GM21515 (cell line): ENCODE measurements around the gene KCNMB2.
"Not testable (repeated sequence)": the region's sequence is repeated elsewhere in the genome, so short reads cannot be mapped to it uniquely, and the experiment has no call there.

ENCODE experiments used
- ATAC-seq: cut with Tn5 transposase; IDR thresholded peaks from one replicate; pipeline ENCODE4 v1.9.1; 2021; ENCODE audit not compliant: unreplicated experiment

Gene KCNMB2

GRCh38 chr3:178518660-178519396 lies 17.4 kb upstream of the KCNMB2 start:
- peak; percentile 83 for ATAC-seq

DNA sequence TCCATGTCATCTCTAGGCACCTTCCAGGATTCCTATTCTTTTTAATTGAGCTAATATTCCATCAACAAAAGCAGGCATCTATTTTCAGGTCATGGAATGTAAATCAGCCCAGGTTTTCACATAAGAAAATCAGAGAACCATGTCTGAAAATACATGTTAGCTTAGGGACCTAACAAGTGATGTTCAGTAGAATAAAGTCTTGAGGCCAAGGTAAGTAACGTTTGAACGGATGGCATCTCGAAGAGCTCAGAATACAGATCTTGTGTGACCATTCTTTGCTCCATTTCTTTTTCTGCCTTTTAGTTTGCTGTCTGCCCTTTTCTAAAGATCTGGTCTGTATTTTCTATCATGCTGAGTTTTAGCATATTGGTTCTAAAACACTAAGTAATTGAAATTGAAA lies 16.5 kb upstream of the KCNMB2 start:
- ATAC-seq: no peak

GRCh38 chr3:178520451-178520850 lies 15.8 kb upstream of the KCNMB2 start:
- ATAC-seq: no peak

- no peak for ATAC-seq
Observed at GRCh38 chr3:178522200-178523052, 13.8 kb upstream of the KCNMB2 start.

GRCh38 chr3:178525251-178525650 lies 11.0 kb upstream of the KCNMB2 start:
- ATAC-seq: no peak

DNA sequence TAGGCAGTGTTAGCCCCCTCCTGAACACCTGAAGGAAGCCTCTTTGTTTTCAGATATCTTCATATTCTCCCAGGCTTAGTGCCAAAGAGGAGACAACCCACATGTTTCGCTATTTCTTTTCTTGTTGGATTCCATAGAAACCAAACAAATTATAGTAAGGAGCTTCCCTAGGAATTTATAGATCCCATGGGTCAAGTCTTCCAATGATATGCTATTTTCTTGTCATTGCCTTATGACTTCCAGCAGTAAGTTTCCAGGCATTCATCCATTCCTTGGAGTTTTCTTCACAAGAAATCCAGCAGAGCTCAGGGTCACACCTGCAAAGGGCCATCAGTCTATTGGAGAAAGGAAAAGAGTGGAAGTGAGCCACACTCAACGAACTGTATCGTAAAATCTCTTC lies 9.9 kb upstream of the KCNMB2 start:
- ATAC-seq: no peak

- ATAC-seq: no peak
Observed at GRCh38 chr3:178527981-178528380, 8.3 kb upstream of the KCNMB2 start.

GRCh38 chr3:178529606-178530225 lies 6.5 kb upstream of the KCNMB2 start:
- no peak for ATAC-seq

- no peak for ATAC-seq
Observed at GRCh38 chr3:178532476-178532875, 3.8 kb upstream of the KCNMB2 start.

DNA sequence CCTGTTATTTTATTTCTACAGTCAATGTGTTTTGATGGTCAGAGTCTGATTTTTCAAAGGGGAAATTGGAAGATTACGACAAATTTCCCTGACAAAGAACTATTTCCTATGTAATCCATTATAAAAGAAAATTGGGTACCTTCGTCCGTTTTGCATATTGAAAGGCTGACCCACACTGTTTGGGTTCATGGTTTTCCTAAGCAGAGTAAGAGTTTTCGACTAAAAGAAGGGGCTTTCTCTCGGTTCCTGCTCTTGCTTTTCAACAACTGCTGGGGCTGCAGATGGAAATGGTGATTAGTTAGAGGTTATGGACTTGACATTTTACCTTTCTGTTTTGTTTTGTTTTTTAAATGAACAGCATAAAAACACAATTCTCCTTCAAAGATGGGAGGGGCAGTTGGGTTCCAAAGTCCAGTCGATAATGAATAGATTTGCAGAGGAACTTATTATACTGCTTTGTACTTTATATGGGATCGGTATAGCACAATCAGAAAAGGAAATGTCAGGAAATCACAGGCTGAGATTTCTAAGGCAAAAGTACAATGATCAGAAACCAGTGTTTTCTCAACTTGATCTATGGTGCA lies 978 bp downstream of the KCNMB2 start:
- no peak for ATAC-seq

DNA sequence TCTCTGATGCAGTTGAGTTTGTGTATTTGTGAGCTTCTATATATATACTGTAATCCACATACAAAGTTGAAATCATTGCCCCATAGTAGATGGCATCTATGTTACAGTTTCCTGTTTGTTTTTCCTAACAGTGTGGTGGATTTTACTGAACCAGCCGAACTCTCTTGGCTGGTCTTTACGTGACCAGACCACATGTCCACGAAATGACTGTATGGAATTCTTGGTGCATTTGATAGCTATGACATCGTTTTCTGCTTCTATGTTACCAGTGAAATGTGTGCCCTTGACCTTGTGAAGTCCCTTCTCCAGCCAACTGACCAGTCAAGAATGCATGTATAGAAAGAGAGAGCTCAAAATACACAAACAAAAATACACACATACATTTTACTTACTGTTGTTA lies 1.8 kb downstream of the KCNMB2 start:
- ATAC-seq: no peak

GRCh38 chr3:178540184-178540583 lies 3.9 kb downstream of the KCNMB2 start:
- no peak for ATAC-seq

- no peak for ATAC-seq
Observed at GRCh38 chr3:178545337-178545736, 9.1 kb downstream of the KCNMB2 start.

DNA sequence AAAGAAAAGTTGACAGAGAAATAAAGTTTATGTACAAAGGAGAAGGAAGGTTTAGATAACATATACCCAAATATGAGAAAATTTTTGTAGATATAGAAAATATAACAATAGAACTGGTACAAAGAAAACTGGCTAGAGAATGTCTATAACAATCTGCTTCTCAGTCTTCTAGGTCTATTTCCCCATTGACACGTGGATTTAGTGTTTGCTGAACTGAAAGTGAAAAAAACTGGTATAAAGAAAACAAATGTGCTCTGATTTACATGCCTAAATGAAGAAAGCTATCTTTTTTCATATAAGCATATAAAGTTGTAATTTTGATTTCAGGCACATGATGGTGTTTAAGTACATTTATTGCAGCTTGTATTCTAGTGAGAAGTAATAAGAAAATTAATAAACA lies 9.8 kb downstream of the KCNMB2 start:
- ATAC-seq: peak; percentile 65

DNA sequence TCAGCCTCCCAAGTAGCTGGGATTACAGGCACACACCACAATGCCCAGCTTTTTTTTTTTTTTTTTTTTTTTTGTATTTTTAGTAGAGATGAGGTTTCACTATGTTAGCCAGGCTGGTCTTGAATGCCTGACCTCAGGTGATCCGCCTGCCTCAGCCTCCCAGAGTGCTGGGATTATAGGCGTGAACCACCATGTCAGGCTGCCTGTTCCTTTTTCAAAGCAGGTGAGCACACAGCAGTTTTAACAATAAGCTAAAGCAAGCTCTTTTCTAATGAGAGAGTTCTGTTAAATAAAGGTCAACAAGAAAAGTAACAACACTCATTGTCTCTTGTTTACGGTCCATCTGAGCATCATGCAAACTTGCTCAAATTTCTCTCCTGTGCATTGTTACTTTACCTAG lies 13.2 kb downstream of the KCNMB2 start:
- not testable (repeated sequence) for ATAC-seq

- no peak for ATAC-seq
Observed at GRCh38 chr3:178551916-178552321, 15.7 kb downstream of the KCNMB2 start.

DNA sequence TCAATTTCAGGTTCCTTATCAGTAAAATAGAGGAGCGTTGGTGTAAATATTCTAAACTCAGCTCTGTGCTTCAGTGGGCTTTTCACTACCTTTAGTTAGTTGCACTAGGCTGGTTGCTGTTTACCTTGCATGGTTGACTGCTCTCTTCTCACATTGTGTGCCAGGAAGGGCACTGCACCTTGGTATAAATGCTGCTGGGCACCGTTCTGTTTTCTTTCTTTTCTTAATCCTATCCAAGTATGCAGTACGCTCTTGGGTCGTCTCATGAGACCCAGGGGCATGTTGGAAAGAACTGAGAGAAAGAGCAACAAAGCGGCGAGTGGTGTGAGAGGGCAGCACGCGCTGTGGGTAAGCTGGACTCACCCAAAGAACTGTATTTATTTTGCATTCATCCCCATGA lies 22.4 kb downstream of the KCNMB2 start:
- ATAC-seq: no peak

DNA sequence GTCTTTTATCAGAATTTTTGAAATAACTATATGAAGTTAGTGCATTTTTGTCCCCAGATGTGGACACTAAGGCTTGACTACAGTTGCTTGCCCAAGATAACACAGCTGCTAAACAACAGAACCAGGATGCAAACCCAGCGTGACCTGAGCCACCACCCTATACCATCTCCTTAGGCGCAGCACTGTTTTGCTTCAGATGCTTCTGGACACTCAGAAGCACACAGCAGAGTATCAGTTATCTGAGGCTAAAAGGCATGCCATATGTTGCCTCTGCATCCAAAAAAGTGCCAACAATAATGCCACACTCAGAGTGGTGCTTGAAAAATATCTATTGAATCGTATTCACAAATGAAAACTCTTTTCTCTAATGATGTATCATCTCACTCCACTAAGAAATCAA lies 24.5 kb downstream of the KCNMB2 start:
- no peak for ATAC-seq

- no peak for ATAC-seq
Observed at GRCh38 chr3:178561239-178561638, 25.0 kb downstream of the KCNMB2 start.

DNA sequence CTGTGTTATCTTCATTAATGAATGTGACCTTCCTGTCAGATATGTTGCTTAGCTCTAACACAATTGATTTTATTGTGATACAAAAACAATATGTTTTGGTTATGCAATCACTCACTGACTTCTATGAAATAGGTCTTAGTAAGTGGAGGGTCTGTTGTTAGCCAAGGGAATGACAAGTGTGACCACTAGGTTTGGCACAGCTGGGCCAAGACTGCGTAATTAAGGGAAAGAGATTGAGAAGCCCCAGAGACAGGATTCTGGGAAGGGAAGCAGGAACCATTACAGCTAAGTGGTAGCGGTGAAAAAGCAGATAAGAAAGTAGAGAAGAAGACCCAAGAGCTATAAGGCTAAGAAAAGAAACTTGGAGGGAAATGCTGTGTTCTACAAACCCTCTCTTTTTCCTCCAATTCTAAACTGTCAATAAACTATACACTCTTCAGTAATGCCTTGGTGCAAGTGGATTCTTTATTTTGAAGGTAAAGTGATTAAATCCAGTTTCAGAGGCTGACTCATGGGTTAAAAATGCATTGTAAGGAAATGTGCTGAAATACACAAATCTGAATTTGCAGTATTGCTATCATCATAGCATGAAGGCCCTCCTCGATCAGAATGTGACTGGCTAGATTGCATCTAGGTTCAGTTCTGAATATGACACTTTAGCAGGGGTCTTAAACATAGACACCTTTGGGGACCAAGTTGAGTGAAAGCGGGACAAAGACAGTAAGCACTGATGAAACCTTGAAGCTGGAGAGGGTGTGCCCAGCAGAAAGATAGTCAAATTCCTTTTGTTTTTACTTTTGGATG lies 26.1 kb downstream of the KCNMB2 start:
- ATAC-seq: no peak

DNA sequence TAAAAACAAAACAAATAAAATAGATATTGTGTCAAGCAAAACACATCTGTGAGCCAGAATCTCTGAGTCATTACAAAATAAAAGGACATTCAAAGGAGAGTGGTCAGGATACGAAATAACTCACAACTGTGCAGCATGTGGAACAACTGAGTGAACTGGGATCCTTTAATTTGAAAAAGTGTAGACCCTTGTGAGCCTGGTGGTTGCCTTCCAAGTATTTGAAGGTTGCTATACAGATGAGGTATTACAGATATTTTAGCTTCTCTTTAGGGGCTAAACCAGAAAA lies 26.7 kb downstream of the KCNMB2 start:
- ATAC-seq: no peak
